GM19455 (cell line): ENCODE data around the gene FXYD6.
"Not testable (repeated sequence)": the region's sequence is repeated elsewhere in the genome, so short reads cannot be mapped to it uniquely, and the experiment has no call there.

Experiments used
- ATAC-seq: cut with Tn5 transposase; IDR thresholded peaks from one replicate; pipeline ENCODE4 v1.9.1; 2021; ENCODE audit not compliant: unreplicated experiment

Gene FXYD6

DNA sequence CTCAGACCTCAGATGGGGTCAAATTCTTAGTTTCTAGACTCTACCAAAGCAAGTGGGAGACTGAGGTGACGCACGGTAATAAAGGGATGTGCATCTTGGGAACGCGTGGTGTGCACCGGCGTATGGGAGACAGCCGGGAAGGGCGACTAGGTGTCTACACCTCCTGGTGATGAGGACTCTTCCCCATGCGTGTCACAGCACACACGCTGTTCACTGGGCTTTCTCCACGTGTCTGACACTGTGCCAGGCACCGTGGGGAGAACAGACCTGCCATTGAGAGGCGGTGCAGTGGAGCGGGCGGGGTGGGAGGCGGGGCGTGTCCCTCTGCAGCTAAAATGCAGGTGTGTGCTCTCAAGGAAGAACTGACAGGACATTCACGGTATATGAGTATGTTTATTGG is 5.3 kb downstream of the FXYD6 start:
- ATAC-seq: no peak

DNA sequence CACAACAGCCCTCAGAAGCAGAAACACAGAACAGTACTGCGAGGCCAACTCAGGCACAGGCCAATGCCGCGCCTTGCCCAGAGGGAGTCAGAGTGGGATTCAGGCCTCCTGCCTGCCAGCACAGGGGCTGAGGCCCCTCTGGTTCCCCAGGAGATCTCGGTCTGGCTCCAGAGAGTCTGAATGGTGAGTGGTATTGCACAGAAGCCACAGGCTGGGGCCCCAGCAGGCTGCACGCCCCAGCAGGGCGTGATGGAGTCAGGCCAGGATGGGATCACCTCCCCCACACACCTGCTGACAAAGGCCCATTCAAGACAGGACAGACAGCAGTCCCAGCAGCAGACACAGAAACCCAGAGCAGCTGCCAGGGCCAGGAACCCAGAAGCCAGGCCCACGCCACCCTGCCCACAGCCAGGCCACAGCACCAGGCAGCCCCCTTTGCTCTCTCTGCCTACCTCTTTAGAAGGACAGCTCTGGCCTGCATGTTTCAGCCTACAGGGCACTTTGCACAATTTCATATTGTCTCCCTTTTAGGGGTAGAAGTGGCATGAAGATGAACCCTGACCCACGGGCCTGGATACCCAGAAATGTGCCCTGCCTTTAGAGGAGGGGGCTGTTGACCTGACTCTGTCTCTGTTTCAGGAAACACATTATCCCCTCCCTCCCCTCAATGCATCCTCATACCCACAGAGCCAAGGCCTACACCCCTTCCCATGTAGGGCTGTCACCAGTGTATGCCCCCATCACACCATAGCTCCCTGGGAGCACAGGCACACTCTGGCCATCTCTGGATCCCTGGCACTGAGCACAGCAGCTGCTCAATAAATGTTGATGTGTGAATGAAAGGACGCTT is 6.1 kb downstream of the FXYD6 start:
- ATAC-seq: no peak

- no peak for ATAC-seq
These were observed 6.9 kb downstream of the FXYD6 start for GRCh38 chr11:117869604-117870003.

- no peak for ATAC-seq
These were observed 7.5 kb downstream of the FXYD6 start for GRCh38 chr11:117868815-117869561.

GRCh38 chr11:117868088-117868487 is 8.4 kb downstream of the FXYD6 start:
- no peak for ATAC-seq

GRCh38 chr11:117866526-117866925 is 9.9 kb downstream of the FXYD6 start:
- ATAC-seq: no peak

DNA sequence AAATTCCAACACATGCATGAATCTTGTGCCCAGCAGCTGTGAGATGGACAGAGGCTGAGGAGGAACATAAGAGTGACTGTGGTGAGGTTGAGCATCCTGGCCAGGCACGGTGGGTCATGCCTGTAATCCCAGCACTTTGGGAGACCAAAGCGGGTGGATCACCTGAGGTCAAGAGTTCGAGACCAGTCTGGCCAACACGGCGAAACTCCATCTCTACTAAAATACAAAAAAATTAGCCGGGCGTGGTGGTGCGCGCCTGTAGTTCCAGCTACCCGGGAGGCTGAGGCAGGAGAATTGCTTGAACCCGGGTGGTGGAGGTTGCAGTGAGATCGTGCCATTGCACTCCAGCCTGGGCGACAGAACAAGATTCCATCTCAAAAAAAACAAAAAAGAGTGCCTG is 10.9 kb downstream of the FXYD6 start:
- not testable (repeated sequence) for ATAC-seq

GRCh38 chr11:117863383-117863782 is 13.1 kb downstream of the FXYD6 start:
- ATAC-seq: no peak

- ATAC-seq: no peak
These were observed 13.7 kb downstream of the FXYD6 start for GRCh38 chr11:117862753-117863152.

- no peak for ATAC-seq
These were observed 14.3 kb downstream of the FXYD6 start for GRCh38 chr11:117862019-117862725.

GRCh38 chr11:117861151-117862018 is 15.1 kb downstream of the FXYD6 start:
- ATAC-seq: no peak

DNA sequence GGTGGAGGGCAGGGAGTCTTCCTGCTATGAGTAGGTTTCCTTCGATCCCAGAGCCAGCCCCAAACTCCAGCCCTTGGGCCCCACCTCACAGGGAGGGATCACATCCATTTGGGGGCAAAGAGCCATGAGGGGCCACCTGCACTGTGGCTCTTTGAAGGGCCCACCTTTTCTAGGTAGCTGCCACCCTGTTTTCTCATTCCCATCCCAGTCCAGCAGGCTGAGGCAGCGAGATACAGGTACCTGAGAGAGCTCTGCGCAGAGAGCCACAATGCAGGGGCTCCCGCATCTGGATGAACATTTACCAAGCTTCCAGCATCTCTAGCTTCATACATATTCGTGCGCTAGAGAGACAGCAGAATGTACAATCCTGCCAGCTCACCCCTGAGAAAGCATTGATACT is 16.3 kb downstream of the FXYD6 start:
- ATAC-seq: no peak

DNA sequence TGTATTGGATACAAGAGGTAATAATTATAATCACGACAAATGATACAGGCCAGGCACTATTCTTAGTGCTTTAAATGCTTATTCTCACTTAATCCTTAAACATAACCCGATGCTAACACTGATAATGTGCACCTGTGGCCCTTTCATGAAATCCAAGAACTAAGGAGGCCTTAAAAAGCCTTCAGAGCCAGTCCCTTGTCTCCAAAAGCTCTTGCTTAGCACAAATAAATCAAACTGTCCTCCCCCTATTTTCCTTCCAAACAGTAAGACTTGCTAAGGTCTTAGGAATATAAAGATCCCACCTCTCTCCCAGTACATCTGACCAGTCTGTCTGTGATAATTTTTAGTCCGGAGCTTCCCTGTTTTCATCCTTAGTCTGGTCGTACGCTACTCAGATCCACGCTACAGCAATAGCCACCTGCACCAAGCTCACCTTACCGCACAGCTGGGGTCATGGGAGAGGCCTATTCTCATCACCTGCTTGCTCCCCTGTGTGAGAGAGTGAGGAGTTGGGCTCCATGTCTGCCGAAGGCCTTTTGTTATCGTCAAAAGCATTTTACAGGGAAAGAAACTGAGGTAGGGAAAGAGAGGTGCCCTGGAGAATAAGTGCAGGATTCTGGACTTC is 16.9 kb downstream of the FXYD6 start:
- no peak for ATAC-seq

DNA sequence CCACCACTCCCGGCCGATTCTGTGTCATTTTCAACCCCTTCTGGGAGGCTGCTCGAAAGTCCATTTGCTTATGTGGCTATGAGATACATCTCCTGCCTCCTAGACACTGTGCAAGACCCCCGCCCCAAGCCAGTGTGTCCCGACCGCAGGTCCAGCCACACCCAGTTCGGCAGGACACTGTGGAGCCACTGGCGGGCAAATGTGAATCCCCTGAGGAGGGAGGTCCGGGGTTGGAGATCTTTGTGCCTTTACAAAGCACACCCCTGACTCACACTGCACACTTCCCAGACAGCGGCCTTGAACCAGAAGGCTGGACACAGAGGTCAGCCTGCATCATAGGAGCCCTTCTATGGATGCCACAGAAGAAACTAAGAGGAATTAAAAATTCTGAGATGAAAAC is 17.4 kb downstream of the FXYD6 start:
- ATAC-seq: no peak

GRCh38 chr11:117857734-117858414 is 18.6 kb downstream of the FXYD6 start:
- no peak for ATAC-seq

GRCh38 chr11:117855912-117856651 is 20.4 kb downstream of the FXYD6 start:
- ATAC-seq: no peak

- ATAC-seq: no peak
These were observed 21.1 kb downstream of the FXYD6 start for GRCh38 chr11:117855186-117855845.

GRCh38 chr11:117852309-117852708 is 24.1 kb downstream of the FXYD6 start:
- no peak for ATAC-seq
